ENCODE data around the gene NRDE2.
A peak's percentile ranks its signal among the peaks of the same experiment; 100 is the strongest.

Gene NRDE2, protein sequence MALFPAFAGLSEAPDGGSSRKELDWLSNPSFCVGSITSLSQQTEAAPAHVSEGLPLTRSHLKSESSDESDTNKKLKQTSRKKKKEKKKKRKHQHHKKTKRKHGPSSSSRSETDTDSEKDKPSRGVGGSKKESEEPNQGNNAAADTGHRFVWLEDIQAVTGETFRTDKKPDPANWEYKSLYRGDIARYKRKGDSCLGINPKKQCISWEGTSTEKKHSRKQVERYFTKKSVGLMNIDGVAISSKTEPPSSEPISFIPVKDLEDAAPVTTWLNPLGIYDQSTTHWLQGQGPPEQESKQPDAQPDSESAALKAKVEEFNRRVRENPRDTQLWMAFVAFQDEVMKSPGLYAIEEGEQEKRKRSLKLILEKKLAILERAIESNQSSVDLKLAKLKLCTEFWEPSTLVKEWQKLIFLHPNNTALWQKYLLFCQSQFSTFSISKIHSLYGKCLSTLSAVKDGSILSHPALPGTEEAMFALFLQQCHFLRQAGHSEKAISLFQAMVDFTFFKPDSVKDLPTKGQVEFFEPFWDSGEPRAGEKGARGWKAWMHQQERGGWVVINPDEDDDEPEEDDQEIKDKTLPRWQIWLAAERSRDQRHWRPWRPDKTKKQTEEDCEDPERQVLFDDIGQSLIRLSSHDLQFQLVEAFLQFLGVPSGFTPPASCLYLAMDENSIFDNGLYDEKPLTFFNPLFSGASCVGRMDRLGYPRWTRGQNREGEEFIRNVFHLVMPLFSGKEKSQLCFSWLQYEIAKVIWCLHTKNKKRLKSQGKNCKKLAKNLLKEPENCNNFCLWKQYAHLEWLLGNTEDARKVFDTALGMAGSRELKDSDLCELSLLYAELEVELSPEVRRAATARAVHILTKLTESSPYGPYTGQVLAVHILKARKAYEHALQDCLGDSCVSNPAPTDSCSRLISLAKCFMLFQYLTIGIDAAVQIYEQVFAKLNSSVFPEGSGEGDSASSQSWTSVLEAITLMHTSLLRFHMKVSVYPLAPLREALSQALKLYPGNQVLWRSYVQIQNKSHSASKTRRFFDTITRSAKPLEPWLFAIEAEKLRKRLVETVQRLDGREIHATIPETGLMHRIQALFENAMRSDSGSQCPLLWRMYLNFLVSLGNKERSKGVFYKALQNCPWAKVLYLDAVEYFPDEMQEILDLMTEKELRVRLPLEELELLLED

GRCh38 chr14:90331497-90332270, at the start of gene NRDE2:
Gene NRDE2 (minus strand): TSS chr14:90331941. CDS start chr14:90331904, 37 bp downstream.
- peak; percentile 83 to 99 for DNase-seq (ENCODE audit: low read depth in 2 of 2)

DNA sequence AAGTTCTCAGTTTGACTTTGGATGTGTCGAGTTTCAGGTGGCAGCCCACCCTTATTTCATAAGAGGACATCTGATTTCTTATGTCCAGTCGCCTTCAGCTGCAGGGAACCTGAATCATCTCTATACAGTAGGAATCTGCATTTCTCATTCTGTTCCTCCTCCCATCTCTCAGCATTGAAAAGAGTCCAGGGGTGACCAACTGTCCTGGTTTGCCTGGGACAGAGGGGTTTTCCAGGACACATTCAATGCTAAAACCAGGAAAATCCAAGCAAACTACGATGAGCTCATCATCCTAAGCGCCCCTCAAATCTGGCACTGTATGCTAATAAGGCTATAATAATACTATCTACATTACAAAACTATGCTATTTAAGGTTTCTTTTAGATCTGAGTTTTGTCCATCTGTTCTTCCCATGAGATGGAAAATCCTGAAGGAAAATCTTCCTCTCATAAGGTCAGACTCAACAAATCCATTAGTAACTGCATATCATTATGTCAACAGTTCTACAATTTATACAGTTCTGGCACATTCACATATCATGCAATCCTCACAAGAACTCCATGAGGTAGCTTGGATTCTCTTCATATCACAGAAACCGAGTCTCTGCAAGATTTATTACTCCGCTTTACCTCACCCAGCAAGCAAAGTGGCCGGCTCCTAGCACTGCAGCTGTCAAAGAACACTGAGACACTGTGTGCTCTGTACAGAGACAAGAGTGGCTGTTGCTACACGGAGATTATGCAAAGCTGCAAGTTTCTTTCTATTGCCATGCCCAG, 49.5 kb upstream of the NRDE2 start:
- DNase-seq (ENCODE audit: low read depth in 2 of 2): no peak

GRCh38 chr14:90379106-90379505, 47.4 kb upstream of the NRDE2 start:
- DNase-seq (ENCODE audit: low read depth in 2 of 2): no peak

- DNase-seq (ENCODE audit: low read depth in 2 of 2): no peak
These were observed 46.5 kb upstream of the NRDE2 start for GRCh38 chr14:90378249-90378648.

GRCh38 chr14:90375934-90376333, 44.2 kb upstream of the NRDE2 start:
- no peak for DNase-seq (ENCODE audit: low read depth in 2 of 2)

DNA sequence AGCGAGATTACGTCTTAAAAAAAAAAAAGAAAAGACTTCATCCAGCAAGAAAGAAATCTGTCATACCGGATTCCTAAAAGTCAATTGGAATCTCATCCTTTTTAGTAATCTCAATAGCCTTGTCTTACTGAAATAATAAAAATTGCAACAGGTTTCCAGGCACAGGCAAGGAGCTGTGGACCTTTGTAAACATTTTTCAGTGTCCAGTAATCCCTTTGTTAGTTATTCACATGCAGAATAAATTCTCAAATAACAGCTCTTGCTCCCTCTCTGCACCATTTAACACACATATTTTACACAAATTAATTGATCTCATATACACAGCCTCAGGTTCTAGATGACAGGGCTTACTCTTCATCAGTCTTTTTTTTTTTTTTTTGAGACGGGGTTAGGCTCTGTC, 43.1 kb upstream of the NRDE2 start:
- DNase-seq (ENCODE audit: low read depth in 2 of 2): no peak

GRCh38 chr14:90373887-90374286, 42.1 kb upstream of the NRDE2 start:
- no peak for DNase-seq (ENCODE audit: low read depth in 2 of 2)

- DNase-seq (ENCODE audit: low read depth in 2 of 2): no peak
These were observed 37.4 kb upstream of the NRDE2 start for GRCh38 chr14:90368946-90369721.

DNA sequence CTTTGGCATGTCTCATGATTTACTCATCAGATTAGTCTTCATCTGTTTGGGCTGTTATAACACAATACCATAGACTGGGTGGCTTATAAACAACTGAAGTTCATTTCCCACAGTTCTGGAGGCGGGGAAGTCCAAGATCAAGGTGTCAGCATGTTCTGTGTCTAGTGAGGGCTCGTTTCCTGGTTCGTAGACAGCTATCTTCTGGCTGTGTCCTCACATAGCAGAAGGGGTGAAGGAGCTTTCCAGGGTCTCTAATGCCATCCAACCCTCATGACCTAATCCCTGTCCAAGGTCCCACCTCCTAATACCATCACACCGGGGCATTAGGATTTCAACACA, 30.8 kb upstream of the NRDE2 start:
- no peak for DNase-seq (ENCODE audit: low read depth in 2 of 2)

GRCh38 chr14:90361865-90362557, 30.3 kb upstream of the NRDE2 start:
- no peak for DNase-seq (ENCODE audit: low read depth in 2 of 2)

- DNase-seq (ENCODE audit: low read depth in 2 of 2): no peak
These were observed 26.6 kb upstream of the NRDE2 start for GRCh38 chr14:90358359-90358758.

GRCh38 chr14:90356925-90357324, 25.2 kb upstream of the NRDE2 start:
- DNase-seq (ENCODE audit: low read depth in 2 of 2): no peak

DNA sequence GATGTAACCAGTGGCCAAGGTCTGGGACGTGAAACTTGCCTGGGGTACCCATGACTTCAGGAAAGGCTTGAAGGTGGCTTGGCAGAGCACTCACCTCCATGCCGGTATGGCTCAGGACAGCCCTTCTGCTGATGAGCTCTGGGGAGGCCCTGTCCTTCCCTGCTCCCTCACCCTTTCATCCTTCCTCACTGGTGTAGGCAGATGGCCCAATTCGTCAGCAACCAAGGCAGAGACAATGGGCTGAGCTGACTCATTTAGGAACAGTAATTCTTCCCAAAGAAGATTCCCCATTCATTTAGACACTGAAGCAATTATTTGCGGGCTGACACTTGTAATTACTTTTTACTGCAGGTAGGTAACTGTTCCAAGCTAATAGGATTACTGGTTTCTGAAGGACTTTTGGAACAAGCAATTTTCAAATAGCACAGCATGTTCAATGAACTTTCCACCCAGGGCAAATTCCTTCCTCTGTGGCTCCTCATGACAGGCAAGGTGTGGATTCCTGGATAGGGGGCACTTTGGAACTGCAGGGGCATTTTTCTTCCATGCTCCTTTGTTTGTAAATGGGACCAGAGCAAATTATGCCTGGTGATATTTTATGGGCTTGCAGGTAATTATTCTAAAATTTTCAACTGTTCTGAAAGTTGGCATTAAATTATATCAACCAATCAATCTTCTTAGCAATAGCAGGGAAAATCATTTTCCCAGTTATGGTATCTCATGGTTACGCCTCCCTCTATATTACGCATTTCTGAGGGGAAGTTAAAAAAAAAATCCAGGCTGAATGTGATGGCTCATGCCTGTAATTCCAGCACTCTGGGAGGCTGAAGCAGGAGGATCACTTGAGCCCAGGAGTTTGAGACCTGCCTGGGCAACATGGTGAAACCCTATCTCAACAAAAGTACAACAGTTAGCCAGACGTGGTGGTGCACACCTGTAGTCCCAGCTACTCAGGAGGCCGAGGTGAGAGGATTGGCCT, 24.1 kb upstream of the NRDE2 start:
- DNase-seq (ENCODE audit: low read depth in 2 of 2): no peak

DNA sequence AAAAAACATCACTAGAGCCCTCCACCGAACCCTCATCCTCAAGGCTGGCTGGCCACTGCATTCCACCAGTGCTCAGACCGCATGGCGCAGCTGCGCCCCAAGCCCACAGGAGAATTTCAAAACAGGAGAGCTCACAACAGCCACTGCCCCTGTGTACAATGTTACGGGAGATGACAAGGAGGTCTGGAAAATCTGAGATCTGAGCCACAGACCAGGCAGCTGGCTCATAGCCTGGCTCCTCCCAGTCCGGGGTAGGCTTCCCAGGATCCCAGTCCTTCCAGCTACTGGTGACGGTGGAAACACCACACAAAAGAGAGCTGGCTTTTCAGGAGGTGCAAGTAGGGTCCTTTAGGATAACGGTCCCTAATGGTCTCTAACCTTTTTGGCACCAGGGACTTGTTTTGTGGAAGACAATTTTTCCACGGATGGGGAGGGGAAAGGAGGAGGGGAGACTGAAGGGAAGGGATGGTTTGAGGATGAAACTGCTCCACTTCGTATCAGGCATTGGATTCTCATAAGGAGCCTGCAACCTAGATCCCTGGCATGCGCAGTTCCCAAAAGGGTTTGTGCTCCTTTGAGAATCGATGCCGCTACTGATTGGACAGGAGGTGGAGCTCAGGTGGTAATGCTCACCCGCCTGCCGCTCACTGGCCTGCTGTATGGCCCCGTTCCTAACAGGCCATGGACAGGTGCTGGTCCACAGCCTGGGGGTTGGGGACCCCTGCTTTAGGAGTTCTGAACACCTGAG, 23.0 kb upstream of the NRDE2 start:
- DNase-seq (ENCODE audit: low read depth in 2 of 2): no peak

DNA sequence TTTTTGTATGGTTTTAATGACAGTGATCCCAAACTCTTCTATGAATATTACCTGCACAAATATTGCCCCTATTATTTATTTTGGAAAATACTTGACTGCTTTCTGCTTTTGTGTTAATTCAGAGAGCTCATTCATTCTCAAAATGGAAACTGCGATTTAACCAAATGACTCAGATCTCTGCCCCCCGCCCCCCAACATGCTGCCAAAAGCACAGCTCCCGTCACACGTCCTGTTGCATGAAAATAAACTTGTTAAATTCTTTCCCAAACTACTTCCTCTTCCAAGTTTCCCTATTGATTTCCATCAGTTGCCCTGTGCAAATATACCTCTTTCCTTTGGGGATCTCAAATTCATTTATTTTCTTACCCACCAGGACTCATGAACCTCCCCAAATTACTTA, 18.0 kb upstream of the NRDE2 start:
- DNase-seq (ENCODE audit: low read depth in 2 of 2): no peak

DNA sequence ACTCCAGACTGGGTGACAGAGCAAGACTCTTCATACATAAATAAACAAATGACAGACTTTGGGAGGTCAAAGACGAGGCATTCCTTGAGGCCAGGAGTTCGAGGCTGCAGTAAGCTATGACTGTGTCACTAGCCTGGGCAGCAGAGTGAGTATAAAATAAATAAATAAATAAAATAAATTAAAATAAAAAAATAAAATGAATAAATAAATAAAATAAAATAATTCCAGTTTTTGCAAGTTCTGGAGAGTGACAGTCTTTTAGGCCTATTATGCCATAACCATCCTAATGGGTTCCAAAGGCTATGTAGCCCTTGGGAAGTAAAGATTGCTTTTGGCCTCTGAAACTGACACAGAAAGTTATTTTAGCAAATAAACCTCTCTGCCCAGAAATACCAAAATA, 16.5 kb upstream of the NRDE2 start:
- DNase-seq (ENCODE audit: low read depth in 2 of 2): no peak

GRCh38 chr14:90345239-90345557, 13.5 kb upstream of the NRDE2 start:
- no peak for DNase-seq (ENCODE audit: low read depth in 2 of 2)

Measured in stimulated activated CD4-positive, alpha-beta T cell treated with anti-CD3 and anti-CD28 coated beads, Interleukin-1b, Interleukin-23, amount 100 ng/mL, for 1 hour (primary cell).